Measurements from ENCODE around the gene FBXO2. TPM values are rescaled to one million over a fixed set of nuclear protein-coding genes. Genes with fewer than 3 reads are reported as not detected.

The FBXO2 gene
- total RNA-seq, 1 experiment from 2014 or later: 81.1 TPM

- no peaks in the 10 kb centered on the region for H3K9me3 ChIP-seq (ENCODE audit: control insufficient read depth in 1 of 2, insufficient read depth in 1 of 2, low read depth in 1 of 2, low read length in 2 of 2)
- no peaks in the 10 kb centered on the region for H4K20me1 ChIP-seq (ENCODE audit: insufficient read depth)
- BruUV-seq (replicated peaks): no TSS peak
- no peak for DNase-seq (ENCODE audit: low read depth, low spot score)
- TF ChIP-seq EZH2 (IDR thresholded peaks at IDR 0.05) (no peak), SP1 (IDR thresholded peaks at IDR 0.05; ENCODE audit: low read depth) (no peak), CEBPB (IDR thresholded peaks at IDR 0.05; ENCODE audit: low read depth) (no peak), CTCF (IDR thresholded peaks at IDR 0.05 in 2 of 3, conservative IDR thresholded peaks at IDR 0.05 in 1 of 3; ENCODE audit: borderline replicate concordance in 1 of 3, insufficient read depth in 1 of 3, low read depth in 2 of 3, low read length in 2 of 3) (0 out of 6 replicates have a peak, but pooled peaks of 1 of the 3 experiments have one; percentile 14), JUND (IDR thresholded peaks at IDR 0.05) (no peak), YY1 (IDR thresholded peaks at IDR 0.05; ENCODE audit: extremely low read depth, insufficient replicate concordance, low read depth, low read length) (no peak)
- H3K27ac ChIP-seq (ENCODE audit: low read depth, low read length): no peak overlapping the region
- RAD21 ChIA-PET (ENCODE audit: low non-redundant PET in 1 of 2, low total read pairs in 2 of 2, uncharacterized antibody in 2 of 2, unreplicated experiment in 2 of 2): no interaction called here
- CTCF ChIA-PET: no interaction called here
- H3K9ac ChIP-seq (ENCODE audit: low read length): no peak overlapping the region
- intact Hi-C loops (cut with micrococcal nuclease): no loop called here
- H3K4me1 ChIP-seq (ENCODE audit: control insufficient read depth in 1 of 2, insufficient read depth in 2 of 2, low read length in 2 of 2): peaks cover 4 to 17% of the 10 kb centered on the region in 2 experiments; a peak in 3 of 4 replicates
- H3K36me3 ChIP-seq (ENCODE audit: control insufficient read depth in 1 of 2, insufficient read depth in 2 of 2, low read length in 2 of 2): peaks cover 19 to 21% of the 10 kb centered on the region in 2 experiments; a peak in 3 of 4 replicates
- ATAC-seq: no peak
- H3K9me2 ChIP-seq (ENCODE audit: insufficient read depth): no peaks in the 10 kb centered on the region
- peaks cover 14% of the 10 kb centered on the region; the same call in 1 of the 2 replicates for H3K79me2 ChIP-seq (ENCODE audit: insufficient read depth, low read length)
- no peak overlapping the region for H3K4me2 ChIP-seq (ENCODE audit: low read length)
- no peak overlapping the region for H2AFZ ChIP-seq (ENCODE audit: low read depth, low read length, poor library complexity, severe bottlenecking)
- no peaks in the 10 kb centered on the region for H3K27me3 ChIP-seq (ENCODE audit: insufficient read depth, low read length)
- POLR2A ChIA-PET: no interaction called here
- H3K4me3 ChIP-seq (replicated peaks in 1 of 2; ENCODE audit: low read depth in 1 of 2, low read length in 2 of 2): no peak overlapping the region
These were observed 22.3 kb upstream of the FBXO2 start for GRCh38 chr1:11676386-11677103.

GRCh38 chr1:11675325-11675724, 21.1 kb upstream of the FBXO2 start:
- Histone ChIP-seq H4K20me1 (ENCODE audit: insufficient read depth) (no peaks in the 10 kb centered on the region), H3K9me3 (ENCODE audit: control insufficient read depth in 1 of 2, insufficient read depth in 1 of 2, low read depth in 1 of 2, low read length in 2 of 2) (no peaks in the 10 kb centered on the region), H3K4me2 (ENCODE audit: low read length) (no peak overlapping the region), H3K4me1 (ENCODE audit: control insufficient read depth in 1 of 2, insufficient read depth in 2 of 2, low read length in 2 of 2) (peaks cover 3 to 11% of the 10 kb centered on the region in 2 experiments; a peak in 3 of 4 replicates), H3K27ac (ENCODE audit: low read depth, low read length) (no peak overlapping the region), H3K9ac (ENCODE audit: low read length) (no peak overlapping the region), H2AFZ (ENCODE audit: low read depth, low read length, poor library complexity, severe bottlenecking) (no peak overlapping the region), H3K9me2 (ENCODE audit: insufficient read depth) (no peaks in the 10 kb centered on the region), H3K27me3 (ENCODE audit: insufficient read depth, low read length) (no peaks in the 10 kb centered on the region), H3K36me3 (ENCODE audit: control insufficient read depth in 1 of 2, insufficient read depth in 2 of 2, low read length in 2 of 2) (peaks cover 19 to 24% of the 10 kb centered on the region in 2 experiments; a peak in 3 of 4 replicates), H3K79me2 (ENCODE audit: insufficient read depth, low read length) (peaks cover 10% of the 10 kb centered on the region; the same call in 1 of the 2 replicates), H3K4me3 (replicated peaks in 1 of 2; ENCODE audit: low read depth in 1 of 2, low read length in 2 of 2) (no peak overlapping the region)
- BruUV-seq (replicated peaks): no TSS peak
- RAD21 ChIA-PET (ENCODE audit: low non-redundant PET in 1 of 2, low total read pairs in 2 of 2, uncharacterized antibody in 2 of 2, unreplicated experiment in 2 of 2): no interaction called here
- TF ChIP-seq RAD21 (IDR thresholded peaks at IDR 0.05; ENCODE audit: low read depth): no peak
- 0 out of 6 replicates have a peak, but pooled peaks of 1 of the 3 experiments have one; percentile 9 for TF ChIP-seq CTCF (IDR thresholded peaks at IDR 0.05 in 2 of 3, conservative IDR thresholded peaks at IDR 0.05 in 1 of 3; ENCODE audit: borderline replicate concordance in 1 of 3, insufficient read depth in 1 of 3, low read depth in 2 of 3, low read length in 2 of 3)
- TF ChIP-seq CBX3 (IDR thresholded peaks at IDR 0.05; ENCODE audit: low read depth): no peak
- POLR2A ChIA-PET: no interaction called here
- ATAC-seq: peak; percentile 31; the same call in 1 of the 2 replicates
- intact Hi-C loops (cut with micrococcal nuclease): no loop called here
- CTCF ChIA-PET: interaction anchor here (1.0 kb wide), 1 partner anchor 10 kb away, joined by 3 read pairs; no protein-coding TSS in a partner anchor
- DNase-seq (ENCODE audit: low read depth, low spot score): no peak
